WERI-Rb-1 (cell line): Measurements from ENCODE around the gene AATF.
A peak's percentile ranks its signal among the peaks of the same experiment; 100 is the strongest.

Experiments used
- DNase-seq: peaks from one replicate; pipeline ENCODE4 v3.0.0-alpha.2; 2020
- H3K27ac ChIP-seq: fragments of 250-450 bp; sonication (Bioruptor Pico); 2 replicates; pipeline ENCODE4 v1.5.1; 2020; ENCODE audit warnings: mild to moderate bottlenecking, moderate library complexity
- H3K27me3 ChIP-seq: fragments of 250-450 bp; sonication (Bioruptor Pico); 2 replicates; pipeline ENCODE4 v1.5.1; 2021; ENCODE audit warnings: mild to moderate bottlenecking, low read depth, moderate library complexity; ENCODE audit not compliant: insufficient read depth, severe bottlenecking
- H3K36me3 ChIP-seq: fragments of 250-450 bp; sonication (Bioruptor Pico); 2 replicates; pipeline ENCODE4 v1.5.1; 2020; ENCODE audit warnings: mild to moderate bottlenecking, moderate library complexity
- H3K4me3 ChIP-seq: 2 replicates; pipeline ENCODE4 v1.5.1; 2011; ENCODE audit warnings: low read depth, mild to moderate bottlenecking, control low read depth, low read length
- H3K9me3 ChIP-seq: fragments of 250-450 bp; sonication (Bioruptor Pico); 2 replicates; pipeline ENCODE4 v1.5.1; 2021; ENCODE audit warnings: mild to moderate bottlenecking, moderate library complexity; ENCODE audit not compliant: severe bottlenecking
- TF ChIP-seq, protein P1 (sequence below): IDR thresholded peaks from 2 replicates; pipeline ENCODE4 v1.5.1; 2011; ENCODE audit warnings: low read depth, mild to moderate bottlenecking, control low read depth, inconsistent platforms, low read length

Gene AATF

DNA sequence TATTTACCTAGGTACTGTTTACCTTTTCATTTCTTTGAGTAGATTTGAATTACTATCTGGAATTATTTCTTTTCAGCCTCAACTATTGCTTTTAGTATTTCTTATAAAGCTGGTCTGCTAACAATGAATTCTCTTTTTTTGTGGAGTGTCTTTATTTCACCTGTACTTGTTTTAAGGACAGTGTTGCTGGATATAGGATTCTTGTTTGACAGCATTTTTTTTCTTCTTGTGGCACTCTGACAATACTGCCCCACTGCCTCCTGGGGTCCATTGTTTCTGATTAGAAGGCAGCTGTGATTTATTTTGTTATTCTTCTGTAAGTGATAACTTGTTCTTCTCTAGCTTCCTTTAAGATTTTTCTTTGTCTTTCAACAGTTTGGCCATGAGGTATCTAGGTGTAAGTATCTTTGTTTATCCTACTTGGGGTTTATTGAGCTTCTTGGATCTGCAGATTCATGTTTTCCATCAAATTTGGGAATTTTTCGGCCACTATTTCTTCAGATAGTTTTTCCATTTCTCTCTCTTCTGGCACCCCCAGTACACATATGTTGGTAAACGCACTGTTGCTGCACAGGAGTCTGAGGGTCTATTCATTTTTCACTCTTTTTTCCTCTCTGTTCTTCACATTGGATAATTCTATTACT is 130.4 kb downstream of the AATF start:
- Histone ChIP-seq H3K27ac (no peak overlapping the region), H3K9me3 (no peaks in the 10 kb centered on the region), H3K4me3 (no peak overlapping the region), H3K36me3 (no peaks in the 10 kb centered on the region), H3K27me3 (no peaks in the 10 kb centered on the region)
- TF ChIP-seq, protein P1, sequence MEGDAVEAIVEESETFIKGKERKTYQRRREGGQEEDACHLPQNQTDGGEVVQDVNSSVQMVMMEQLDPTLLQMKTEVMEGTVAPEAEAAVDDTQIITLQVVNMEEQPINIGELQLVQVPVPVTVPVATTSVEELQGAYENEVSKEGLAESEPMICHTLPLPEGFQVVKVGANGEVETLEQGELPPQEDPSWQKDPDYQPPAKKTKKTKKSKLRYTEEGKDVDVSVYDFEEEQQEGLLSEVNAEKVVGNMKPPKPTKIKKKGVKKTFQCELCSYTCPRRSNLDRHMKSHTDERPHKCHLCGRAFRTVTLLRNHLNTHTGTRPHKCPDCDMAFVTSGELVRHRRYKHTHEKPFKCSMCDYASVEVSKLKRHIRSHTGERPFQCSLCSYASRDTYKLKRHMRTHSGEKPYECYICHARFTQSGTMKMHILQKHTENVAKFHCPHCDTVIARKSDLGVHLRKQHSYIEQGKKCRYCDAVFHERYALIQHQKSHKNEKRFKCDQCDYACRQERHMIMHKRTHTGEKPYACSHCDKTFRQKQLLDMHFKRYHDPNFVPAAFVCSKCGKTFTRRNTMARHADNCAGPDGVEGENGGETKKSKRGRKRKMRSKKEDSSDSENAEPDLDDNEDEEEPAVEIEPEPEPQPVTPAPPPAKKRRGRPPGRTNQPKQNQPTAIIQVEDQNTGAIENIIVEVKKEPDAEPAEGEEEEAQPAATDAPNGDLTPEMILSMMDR: no peak
- DNase-seq: no peak

DNA sequence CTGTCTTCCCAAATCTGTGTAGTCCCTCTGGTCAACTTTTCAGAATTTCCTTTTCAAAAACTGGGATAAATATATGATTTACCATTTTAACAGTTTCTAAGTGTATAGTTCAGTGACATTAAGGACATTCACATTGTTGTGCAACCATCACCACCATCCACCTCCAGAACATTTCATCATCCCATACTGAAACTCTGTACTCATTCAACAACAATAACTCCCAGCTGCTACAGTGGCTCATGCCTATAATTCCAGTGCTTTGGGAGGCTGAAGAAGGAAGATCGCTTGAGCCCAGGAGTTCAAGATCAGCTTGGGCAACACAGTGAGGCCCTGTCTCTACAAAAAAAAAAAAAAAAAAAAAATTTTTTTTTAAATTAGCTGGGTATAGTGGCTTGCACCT is 131.0 kb downstream of the AATF start:
- TF ChIP-seq, protein P1: no peak
- Histone ChIP-seq H3K9me3 (no peaks in the 10 kb centered on the region), H3K36me3 (peaks cover 2% of the 10 kb centered on the region), H3K27me3 (no peaks in the 10 kb centered on the region), H3K27ac (no peak overlapping the region), H3K4me3 (no peak overlapping the region)
- no peak for DNase-seq

DNA sequence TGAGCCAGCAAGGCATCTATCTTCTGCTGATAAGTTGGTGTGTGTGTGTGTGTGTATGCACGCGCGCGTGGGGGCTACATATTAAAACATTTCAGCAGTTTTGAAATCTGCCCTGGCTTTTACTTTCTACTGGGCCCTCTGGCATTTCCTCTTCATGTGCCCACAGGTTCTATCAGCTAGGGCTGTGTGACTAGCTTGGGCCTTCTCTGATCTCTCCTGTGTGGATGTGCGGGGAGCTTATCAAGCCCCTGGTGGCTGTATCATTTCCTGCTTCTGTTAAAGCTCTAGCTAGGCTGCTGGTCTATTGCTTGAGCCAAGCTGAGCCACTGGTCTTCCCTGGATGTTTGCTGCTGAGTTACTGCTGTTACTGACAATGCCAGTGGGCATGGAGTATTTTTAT is 132.5 kb downstream of the AATF start:
- Histone ChIP-seq H3K27ac (no peak overlapping the region), H3K4me3 (no peak overlapping the region), H3K36me3 (peaks cover 16% of the 10 kb centered on the region), H3K27me3 (no peaks in the 10 kb centered on the region), H3K9me3 (no peaks in the 10 kb centered on the region)
- TF ChIP-seq, protein P1: 0 out of 2 replicates have a peak, but pooled peaks have one; percentile 8
- DNase-seq: no peak

DNA sequence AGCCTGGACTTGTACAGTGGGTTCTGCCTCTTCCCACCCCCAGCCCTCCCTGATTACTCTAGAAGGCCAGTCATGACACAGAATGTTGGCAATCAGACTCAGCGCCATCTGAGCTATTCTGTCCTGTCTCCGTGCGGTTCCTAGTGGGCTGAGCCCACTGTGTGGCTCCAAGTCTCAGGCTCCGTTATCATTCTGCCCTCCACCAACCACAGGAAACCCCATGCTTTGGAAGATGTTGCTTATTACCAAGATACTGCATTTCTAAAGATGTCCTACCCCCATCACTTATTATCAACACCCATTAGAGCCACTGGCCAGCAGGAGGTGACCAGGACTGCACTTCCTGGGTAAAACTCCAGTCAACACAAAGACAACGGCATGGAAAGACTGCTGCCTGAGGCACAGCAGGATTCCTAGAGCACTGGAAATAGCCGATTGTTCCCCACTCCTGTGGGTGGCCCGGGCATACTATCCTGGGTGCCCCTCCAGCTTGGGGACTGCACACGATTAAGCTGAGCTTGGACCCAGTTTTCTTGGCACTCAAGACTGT is 133.6 kb downstream of the AATF start:
- TF ChIP-seq, protein P1: no peak
- H3K36me3 ChIP-seq: peaks cover 27% of the 10 kb centered on the region
- no peak overlapping the region for H3K4me3 ChIP-seq
- no peaks in the 10 kb centered on the region for H3K27me3 ChIP-seq
- no peak for DNase-seq
- no peak overlapping the region for H3K27ac ChIP-seq
- H3K9me3 ChIP-seq: no peaks in the 10 kb centered on the region

DNA sequence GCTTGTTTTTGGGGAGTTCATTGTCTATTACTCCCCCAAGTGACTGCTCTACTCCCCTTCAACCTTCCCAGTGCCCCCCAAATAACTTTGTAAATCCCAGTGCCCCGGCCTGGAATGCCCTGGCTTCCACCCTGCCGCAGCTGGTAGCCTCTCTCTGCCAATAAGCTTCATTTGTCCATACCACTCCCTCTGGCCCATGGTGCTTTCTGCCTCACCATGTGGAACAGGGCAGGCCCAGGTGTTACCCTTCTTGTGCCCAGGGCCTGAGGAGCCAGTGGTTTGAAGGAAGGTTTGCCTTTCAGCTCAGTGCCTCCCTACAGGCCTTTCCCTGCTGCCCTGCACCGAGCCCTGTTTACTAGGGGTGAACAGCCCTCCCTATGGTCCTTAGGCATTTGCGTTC is 134.2 kb downstream of the AATF start:
- H3K9me3 ChIP-seq: no peaks in the 10 kb centered on the region
- TF ChIP-seq, protein P1: no peak
- DNase-seq: no peak
- no peaks in the 10 kb centered on the region for H3K27me3 ChIP-seq
- H3K36me3 ChIP-seq: peaks cover 33% of the 10 kb centered on the region
- no peak overlapping the region for H3K4me3 ChIP-seq
- H3K27ac ChIP-seq: no peak overlapping the region

DNA sequence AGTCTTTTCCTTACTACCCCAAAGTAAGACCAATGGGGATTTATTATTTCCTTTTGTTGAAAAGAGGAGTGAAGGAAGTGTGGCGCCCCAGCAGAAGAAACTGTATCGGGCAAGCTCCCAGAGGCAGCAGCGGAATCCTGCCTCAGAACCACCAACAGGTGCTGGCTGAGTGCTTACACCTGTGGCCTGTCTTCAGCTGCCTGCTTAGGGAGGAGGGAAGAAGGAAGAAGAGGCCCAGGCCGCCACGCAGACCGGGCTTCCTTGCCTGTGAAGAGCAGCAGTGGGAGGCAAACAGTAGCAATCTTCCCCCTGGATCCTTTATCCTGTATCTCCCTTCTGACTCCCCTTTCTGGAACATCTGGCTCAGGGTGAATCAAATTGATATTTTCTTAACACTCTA is 134.7 kb downstream of the AATF start:
- Histone ChIP-seq H3K4me3 (no peak overlapping the region), H3K27ac (no peak overlapping the region), H3K27me3 (no peaks in the 10 kb centered on the region), H3K9me3 (no peaks in the 10 kb centered on the region), H3K36me3 (peaks cover 33% of the 10 kb centered on the region)
- no peak for DNase-seq
- TF ChIP-seq, protein P1: no peak
